Stimulated activated CD4-positive, alpha-beta T cell treated with anti-CD3 and anti-CD28 coated beads, TNF-alpha, amount 100 ng/mL, for 4 hours (primary cell): ENCODE data around the gene IKZF2.

Experiments
- DNase-seq, 3 experiments: peaks; one replicate each; pipeline ENCODE4 v3.0.0-alpha.2; 2020; ENCODE audit warnings: low read depth in 3 of 3

Gene IKZF2

DNA sequence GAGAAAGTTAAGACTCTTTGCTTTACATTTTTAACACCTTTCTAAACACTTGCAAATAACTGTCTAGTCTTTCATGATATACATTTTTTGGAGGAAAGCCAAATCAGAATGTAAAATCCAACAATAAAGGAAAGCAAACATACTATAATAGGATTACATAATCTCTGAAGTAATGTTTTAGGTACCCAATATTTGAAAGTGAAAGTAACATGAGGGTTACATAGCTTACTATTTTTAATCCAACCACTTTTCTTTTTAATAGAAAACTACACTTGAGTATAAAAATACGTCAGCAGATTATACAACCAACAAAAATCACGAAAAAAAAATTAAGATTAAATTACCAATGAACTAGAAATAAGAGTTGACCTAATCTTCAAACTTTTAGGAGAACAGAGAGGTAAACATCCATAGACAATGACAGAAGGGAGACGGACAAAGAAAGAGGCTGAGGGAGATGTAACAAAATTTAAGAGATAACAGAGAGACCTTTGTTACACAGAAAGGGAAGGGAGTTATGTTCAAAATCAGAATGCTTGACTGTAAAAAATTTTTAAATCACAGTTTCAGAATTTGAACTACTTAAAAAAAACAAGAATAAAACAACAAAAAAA is 150.0 kb downstream of the IKZF2 start:
- DNase-seq: no peak

DNA sequence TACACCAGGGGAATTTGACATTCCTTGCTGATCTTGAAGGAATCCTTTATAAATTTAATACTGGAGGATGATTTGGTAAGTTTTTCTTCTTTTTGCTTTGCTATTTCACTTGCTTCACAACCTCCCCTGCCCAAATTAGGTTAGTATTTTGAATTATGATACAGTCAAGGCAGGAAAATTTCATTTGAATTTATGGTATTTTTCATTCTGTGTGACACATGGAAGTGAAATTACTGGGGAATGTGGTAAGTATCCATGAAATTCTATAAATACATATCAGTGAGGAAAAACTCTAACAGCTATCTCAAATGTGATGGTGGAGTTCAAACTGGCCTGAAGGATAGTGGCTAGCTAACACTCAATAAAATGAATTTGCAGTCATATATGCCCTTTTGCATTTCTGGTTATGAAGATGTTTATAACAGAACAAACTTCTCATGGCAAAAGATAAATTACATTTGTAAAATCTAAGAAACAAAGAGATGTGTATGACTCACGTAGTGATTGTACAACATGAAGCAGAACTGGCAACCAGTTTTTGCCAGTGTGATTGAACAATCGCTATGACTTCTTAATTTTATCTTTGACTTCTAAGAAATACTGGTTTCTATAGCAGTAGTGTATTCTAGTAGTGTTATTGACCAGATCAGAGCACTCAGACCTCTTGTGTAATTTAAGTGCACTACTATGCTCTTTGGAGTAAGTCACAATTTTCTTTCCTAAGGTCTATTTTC is 152.6 kb downstream of the IKZF2 start:
- DNase-seq: no peak

DNA sequence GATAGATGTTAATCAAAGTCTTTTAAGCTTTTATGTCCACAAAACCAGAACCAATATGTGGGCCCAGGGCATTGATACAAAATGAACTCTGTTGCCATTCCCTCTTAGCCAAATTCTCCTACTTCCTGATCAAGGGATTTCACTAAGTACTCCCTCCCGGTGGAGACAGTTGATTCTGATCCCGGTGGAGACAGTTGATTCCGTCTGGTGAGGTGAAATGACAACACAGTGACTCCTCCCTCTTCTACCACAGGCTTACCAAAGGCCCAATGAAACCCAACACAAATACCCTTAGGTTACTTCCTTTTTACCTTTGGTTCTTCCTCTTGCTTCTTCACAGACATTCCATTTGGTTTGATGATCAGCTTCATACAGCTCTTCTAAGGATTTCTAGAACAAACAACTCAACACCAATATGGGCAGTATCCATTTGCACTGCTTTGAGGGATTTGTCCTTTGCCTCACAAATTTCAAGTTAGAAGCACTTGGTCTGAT is 153.8 kb downstream of the IKZF2 start:
- no peak for DNase-seq

DNA sequence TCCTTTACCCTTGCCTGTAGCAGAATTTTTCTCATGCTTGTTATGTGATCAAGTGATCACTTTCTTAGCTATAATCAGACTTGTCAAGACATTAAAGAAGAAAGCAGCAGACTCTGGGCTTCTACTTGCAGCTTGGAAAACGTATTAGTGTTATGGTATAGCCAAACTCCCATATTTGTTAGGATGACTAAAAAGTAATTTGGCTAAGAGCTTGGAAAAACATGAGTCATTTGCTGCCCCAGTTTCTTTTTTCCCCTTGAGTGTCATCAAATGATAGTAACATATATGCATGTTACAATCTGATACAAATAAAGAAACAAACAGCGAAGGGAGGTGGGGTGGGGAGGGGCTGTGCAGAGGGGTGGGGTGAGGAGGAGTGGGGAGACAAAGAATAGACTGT is 155.5 kb downstream of the IKZF2 start:
- DNase-seq: no peak

DNA sequence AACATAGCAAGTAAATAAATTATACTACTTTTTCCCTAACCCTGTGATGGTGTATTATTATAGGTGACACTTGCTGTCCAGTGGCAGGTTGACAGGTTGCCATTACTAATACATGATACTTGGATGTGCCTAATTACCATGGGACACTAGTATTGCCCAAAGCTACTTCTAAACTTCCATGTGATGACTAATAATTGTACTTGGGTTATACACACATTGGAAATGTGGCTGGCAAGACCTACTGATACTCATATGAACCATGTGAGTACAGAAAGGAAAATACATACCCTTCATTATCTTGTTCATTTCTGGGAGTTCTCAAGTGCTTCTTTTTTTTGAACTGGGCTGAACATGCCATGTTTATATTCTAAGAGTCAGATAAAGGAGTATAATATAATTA is 156.4 kb downstream of the IKZF2 start:
- DNase-seq: no peak

DNA sequence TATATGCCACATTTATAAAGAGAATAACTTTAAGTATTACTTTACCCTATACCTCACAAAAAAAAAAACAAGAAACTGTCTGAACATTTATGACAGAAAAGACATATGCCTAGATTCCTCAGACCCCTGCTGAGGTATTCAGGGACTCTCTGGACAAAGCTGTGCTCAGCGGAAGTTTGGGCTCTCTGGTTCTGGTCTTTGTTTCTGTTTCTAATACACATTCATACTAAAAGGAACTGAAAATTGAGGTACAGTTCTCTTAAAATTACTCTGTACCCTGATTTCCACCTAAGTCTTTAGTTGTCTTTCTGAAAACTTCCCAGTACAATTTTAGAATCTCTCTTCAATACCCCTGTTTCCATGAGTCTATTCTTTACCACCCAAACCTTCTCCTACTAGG is 160.3 kb downstream of the IKZF2 start:
- no peak for DNase-seq

DNA sequence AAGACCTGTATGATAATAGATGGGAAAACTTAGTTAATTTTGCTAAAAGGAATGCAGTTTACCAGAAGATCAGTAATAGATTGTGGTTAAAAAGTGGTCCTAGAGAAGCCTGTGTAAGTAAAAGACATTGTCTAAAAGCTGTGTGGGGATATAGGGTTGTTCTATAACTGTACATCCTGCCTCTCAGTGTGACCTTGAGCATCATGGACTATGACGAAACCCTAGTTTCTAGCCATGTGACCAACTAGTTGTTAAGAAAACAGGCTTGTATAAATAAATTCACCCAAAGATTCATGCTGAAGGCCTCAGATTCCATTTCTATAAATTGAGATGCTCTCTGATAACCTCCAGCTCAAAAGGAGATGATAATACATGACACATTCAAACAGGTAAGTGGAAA is 160.7 kb downstream of the IKZF2 start:
- no peak for DNase-seq

DNA sequence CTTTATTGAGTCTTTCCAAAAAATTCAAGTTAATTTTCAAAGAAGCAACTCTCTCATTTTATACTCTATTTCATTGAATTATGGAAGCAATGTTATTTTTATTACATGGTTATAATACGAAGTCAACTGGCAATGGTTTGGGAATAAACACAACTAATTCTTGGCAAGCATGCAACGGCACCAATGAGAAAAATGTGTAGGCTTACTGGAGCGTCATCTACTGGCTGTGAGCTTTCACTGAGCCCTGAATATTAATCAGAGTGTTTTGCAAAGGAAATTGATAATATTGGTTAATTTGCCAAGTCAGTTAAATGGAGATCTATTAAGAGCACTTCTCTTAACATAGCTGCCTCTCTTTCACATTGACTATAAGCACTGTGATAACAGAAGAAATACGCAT is 163.9 kb downstream of the IKZF2 start:
- no peak for DNase-seq

DNA sequence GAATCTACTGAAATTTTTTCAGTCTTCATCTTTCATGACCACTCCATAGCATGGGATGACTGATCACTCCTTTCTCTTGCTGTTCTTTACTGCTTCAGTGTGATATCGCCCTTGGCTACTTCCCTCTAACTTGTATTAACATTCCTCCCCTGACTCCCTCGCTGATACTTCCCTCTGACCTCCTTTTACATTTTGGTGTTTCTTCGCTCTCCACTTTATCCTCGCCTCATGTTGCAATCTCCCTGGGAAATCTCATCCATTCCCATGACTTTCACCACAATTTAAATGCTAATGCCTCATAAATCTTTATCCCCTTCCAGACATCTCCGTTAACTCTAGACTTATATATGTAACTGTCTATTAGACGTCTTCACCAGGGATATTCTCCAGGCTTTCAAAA is 167.3 kb downstream of the IKZF2 start:
- no peak for DNase-seq

DNA sequence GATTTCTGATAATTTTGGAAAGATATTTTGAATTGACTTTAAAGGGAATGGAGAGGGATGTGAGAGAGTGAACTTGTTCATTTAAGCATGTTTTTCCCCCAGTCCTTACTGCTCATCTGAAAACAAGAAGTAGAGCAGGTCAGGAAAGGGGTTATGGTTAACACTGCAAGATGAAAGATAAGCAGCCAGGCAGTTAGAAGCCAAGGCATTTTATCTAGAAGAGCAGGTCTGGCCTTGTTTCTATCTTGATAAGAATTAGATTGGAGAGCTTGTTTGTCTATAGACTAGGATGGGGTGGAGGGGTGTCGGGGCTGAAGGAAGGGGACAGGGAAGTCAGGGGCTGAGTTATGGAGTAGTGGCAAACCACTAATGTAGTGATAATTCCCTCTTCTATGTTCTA is 171.6 kb downstream of the IKZF2 start:
- DNase-seq: no peak

DNA sequence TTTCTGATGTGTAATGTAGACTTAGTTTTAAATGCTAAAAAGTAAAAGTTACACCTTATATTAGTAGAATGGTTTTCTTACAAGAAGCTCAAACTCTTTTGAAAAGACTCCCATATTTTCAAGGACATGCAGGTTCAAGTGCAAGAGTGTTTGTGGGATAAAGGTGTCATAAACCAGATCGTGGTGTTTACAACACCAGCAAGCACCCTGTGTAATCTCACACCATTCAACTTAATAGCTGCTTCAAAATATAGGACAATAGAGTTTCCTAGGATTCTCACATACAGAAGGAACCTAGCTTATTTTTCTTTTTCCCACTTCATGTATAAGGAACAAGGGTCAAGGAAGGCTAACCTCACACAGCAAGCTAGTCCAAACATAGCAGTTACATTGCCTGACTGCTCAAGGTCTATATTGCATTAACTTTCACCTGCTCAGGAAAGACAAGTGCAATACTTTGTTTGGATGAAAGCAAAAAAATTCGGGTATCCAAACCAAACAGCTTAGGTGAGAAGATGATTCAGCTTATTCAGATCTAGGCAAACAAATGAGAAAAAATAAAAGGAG is 172.3 kb downstream of the IKZF2 start:
- no peak for DNase-seq

DNA sequence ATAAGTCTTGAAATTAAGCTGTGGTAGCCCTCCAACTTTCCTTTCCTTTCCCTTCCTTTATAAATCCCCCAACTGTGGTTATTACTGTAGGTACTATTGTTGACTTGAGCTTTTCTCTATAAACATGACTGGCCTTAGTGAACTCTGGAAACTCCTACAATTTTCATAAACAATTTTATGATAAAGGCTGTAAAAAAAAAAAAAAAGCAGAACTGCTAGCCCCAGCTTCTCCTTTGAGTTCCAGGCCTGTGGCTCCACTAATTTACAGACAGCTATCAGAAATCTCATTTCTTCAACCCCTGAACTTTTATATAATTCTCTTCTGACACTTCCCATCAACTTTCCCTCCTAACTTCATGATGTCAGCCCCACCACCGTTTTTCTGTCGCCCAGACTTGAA is 174.3 kb downstream of the IKZF2 start:
- no peak for DNase-seq

DNA sequence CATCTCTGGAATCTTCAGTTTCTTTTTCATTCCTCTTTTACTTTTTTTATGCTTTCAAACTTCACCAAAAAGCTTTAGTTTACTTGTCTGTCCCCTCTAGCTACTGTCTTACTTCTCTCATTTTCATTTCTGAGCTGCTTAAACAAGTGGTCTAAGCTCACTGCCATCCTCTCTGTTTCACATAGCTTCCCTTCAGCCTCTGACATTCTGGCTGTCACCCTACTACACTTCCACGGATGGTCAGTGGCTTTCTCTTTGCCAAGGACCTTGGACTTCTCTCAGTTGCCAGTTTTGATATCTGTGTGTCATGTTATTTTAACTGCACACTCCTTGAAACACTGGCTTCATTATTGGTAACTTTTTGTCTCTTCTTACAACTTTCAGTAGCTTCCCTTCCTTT is 176.1 kb downstream of the IKZF2 start:
- DNase-seq: no peak

DNA sequence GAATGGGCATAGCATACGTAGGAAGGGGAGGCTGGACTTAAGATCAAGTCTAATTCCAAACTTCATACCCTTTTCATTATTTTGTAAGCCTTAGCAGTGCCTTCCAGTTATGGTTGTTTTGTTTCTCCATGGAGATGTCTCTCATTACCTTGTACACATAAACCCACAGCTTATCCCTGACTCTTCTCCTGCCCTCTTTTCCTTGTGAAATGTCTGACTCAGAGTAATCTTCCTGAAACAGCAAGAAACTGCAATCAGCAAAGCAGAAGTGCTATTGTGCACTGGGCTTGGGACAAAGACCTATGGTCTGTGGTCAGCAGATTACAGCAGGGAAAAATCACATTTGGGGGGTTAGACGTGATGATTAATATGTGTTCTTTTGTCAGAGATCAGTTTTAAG is 176.7 kb downstream of the IKZF2 start:
- no peak for DNase-seq

DNA sequence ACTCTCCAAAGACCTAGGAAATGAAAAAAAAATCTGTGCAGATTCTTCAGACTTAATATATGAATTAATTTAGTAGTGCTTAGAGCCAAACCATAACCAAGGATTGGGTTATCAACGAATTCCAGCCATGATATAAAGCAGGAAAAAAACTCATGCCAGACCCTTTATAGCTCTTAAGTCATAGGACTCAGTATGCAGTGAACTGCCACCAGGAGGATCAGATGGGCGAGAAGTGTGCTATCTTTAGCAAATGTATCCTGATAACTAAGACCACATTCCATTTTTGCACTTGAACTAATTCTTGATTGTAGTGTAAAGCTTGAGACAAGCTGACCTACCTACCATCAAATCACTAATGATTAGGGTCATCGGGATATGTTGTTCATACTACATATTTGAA is 178.1 kb downstream of the IKZF2 start:
- DNase-seq: no peak

DNA sequence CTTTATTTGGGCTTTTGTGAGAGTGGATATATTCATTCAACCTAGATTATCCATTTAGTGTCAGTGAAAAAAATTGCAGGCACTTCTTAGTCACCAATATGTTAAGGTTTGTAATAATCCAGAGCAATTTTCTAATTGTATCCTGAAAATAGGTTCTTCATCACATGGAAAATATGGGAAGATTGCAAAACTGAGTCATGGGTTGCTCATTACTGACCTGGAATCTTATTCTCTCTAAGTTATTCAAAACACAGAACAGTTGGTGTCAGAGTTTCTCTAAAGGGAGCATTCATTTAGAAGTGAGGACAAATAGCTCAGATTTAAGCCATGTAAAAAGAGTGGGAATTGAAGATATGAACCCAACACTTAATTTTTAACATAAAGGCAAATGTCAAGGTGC is 181.3 kb downstream of the IKZF2 start:
- no peak for DNase-seq

DNA sequence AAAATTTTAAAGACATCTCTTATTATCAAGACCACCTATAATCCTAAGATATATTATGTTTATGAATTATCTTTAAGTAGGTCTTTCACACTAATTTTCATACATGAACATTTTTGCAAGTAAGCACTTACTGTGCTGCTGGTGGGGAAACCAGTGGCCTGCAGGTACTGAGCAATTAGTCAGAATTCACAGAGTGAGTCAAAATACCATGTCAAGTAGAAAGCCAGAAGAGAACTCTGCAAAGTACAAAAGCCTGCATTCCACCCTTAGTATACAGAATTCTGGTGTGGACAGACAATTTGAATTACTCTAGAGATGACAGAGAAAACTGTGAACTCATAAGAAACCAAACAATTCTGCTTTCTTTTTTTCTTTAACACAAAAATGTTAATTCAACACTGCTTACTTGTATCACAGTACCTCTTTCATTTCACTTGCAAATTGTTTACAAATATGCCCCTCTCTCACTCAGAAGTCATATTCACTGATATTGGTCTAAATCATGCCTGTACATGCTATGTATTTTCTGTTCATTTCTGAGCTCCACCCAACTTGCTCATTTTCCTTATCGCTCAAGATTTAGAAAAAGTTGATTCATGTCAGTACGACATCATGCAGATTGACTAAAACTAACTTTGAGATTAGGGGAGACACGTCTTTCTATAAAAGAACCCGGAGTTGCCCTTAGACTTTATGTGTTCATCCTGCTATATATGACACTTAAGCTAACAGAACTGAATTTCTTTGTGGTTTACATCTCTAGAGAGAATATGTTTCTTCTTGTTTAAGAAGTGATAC is 182.9 kb downstream of the IKZF2 start:
- DNase-seq: no peak

DNA sequence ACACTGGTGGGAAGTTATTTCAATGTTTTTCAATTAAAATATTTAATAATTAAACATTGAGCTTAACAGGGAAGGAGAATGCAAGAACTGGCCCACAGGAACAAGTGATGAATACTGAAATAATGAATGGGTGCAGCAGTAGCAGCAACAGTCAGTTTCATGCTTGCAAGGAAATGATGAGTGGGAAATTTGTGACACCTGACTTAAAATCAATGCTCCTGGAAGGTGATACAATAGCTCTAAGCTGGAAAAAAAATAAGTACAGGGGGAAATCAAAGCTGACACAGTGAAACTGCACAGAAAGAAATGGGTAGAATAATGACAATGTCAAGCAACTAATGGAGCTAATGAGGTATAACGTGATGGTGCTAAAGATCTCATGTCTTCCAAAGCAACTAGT is 184.5 kb downstream of the IKZF2 start:
- no peak for DNase-seq

DNA sequence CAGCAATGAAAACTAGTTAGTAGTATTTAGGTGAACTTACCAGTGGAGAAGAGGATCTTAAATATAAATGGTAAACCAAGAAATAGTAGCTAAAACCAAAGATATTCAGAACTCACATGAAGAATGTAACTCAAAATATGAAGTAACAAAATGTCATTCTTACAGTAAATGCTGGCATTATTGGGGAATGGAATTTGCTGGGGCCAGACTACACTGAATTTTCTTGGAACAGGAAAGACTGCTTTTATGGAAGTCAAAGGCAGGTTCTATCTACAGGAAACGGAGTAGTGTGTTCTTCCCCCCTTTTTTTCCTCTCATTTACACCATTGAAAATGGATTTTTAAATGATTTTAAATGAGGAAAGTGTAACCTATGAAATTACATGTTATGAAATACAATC is 188.7 kb downstream of the IKZF2 start:
- no peak for DNase-seq

DNA sequence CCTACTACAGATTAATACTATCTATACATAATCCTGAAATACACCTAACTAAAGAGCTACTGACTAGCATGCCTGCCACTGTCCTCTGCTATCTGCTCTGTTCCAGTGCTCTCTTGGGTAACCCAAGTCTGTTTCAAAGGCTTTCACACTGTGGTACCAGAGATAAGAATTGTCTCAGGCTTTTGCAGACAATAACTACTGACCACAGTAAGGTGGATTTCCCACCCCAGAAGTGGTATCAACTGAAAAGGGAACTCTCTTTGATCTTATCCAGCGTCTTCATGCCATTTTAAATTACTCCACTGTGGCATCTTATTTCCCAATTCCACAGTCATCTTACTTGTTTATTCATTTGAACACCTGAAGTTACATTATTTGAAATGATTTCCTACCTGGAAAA is 190.2 kb downstream of the IKZF2 start:
- no peak for DNase-seq

DNA sequence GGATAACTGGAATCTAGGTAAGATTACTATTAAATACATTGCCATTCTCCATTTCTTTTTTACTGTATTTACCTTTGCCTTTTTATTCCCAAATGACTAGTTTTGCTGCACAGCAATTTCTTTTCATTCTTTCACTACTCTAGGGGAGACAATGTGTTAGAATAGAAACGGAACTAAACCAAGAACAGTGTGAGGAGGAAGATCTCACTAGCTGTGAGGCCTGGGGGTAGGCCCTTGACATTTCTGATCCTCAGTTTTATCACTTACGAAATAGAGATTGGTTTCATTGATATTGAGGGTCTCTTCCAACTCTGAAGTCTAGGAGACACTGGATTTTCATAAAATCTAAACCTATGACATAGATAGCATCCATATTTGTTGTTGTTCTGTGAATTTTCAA is 191.1 kb downstream of the IKZF2 start:
- no peak for DNase-seq

DNA sequence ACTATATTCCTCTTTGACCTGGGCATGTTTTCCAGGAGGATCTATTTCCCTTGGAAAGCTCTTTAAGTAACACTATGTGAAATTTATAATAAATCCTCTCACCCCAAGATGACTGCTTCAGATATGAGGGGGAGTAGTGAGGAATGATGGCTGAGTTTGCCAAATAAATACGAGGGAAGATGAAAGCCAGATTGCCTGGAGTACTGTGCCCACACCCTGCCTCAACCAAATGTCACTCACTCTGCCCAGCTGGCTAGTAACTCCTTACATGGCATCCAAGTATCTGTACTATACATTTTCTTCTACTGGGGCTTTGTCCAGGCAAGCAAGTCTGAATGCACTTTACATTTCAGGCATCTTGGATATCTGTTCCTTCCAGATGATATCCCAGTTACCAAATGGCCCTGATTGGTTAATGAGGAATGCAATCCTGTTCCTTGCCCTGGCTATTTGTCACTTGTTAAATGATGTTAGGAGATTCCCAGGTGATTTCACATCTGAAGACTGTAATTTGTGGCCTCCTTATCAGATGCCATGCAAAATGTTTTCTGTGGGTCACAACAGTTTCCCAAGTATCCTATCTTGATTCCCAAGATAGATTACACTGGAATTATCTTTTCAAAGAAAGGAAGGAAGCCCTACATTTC is 191.8 kb downstream of the IKZF2 start:
- no peak for DNase-seq
